ENCODE results near the gene CDYL2. TPM values are rescaled to one million over a fixed set of nuclear protein-coding genes. Genes with fewer than 3 reads are reported as not detected.

Gene CDYL2
- total RNA-seq, 2 donors from 2014 or later, result 9.9 to 12.8 TPM

DNA sequence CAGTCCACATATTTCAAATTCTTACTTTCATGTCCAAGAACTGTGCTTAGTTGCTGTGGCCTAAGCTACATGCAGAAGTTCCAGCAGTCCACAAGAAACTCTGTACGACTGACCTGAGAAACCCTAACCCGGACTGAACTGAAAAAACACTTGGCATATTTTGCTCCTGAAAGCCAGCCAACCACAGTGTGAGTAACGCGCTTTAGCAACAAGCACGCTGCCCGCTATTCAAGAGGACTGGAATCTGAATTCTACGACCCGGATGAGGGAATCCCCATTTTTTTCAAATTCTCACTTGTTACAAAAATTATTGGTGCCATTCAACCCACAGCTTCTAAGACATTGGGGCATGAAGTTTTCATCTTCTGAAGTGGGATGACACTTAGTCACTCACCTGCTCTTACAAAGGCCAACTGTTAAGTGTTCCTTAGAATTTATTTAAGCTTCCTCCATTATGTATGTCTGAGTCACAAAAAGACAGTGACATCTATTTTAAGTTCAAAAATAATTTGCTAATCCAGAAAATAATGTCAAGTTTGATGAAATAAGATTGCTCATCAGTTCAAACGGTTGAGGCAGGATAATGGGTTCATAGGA lies 78.7 kb downstream of the CDYL2 start:
- WGBS, 2 experiments (ENCODE audit: insufficient coverage in 1 of 2, insufficient read length in 1 of 2), result 90 to 94% methylated on average over 9 of the region's 9 CpGs
- H3K9me3 ChIP-seq (ENCODE audit: control insufficient read depth, low read length), result peaks cover 3% of the 10 kb centered on the region
- no peaks in the 10 kb centered on the region for H3K27me3 ChIP-seq (ENCODE audit: control insufficient read depth, insufficient read depth, low read length, poor library complexity, severe bottlenecking)
- H3K36me3 ChIP-seq (ENCODE audit: control insufficient read depth, insufficient read depth, low read length), result no peaks in the 10 kb centered on the region
- no peak overlapping the region for H3K4me3 Mint-ChIP-seq
- H3K27ac Mint-ChIP-seq, result no peak overlapping the region
- no peak for TF ChIP-seq CTCF (conservative IDR thresholded peaks at IDR 0.05)
- no peaks in the 10 kb centered on the region for H3K4me1 ChIP-seq (ENCODE audit: control insufficient read depth, insufficient read depth, low read length)
- no peak overlapping the region for H3K27ac ChIP-seq (ENCODE audit: low read depth, low read length)
- peaks cover 30% of the 10 kb centered on the region for H3K9me3 Mint-ChIP-seq
- no peak for DNase-seq
- H3K27me3 Mint-ChIP-seq (ENCODE audit: insufficient read depth), result no peaks in the 10 kb centered on the region
- H3K9ac ChIP-seq (ENCODE audit: extremely low read depth, low read length, poor library complexity, severe bottlenecking), result no peak overlapping the region
- no peak overlapping the region for H3K4me3 ChIP-seq (ENCODE audit: low read length)
- H3K4me1 Mint-ChIP-seq, result no peaks in the 10 kb centered on the region
- H3K36me3 Mint-ChIP-seq (ENCODE audit: low read depth), result no peaks in the 10 kb centered on the region

DNA sequence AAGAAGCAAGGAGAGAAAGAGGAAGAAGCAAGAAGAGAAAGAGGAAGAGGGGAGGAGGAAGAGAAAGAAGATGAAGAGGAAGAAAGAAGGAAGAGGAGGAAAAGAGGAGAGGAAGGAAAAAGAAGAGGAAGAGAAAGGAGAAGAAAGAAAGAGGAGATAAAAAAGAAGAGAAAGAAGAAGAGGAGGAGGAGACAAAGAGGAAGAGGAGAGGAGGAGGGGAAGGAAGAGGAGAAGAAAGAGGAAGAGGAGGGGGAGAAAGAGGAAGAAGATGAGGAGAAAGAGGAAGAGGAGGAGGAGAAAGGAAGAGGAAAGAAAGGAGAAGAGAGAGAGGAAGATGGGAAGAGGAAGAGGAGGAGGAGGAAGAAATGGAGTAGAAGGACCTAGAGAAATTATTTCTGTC lies 80.4 kb downstream of the CDYL2 start:
- H3K27me3 ChIP-seq (ENCODE audit: control insufficient read depth, insufficient read depth, low read length, poor library complexity, severe bottlenecking), result no peaks in the 10 kb centered on the region
- no peak for DNase-seq
- Mint-ChIP-seq H3K4me1 (no peaks in the 10 kb centered on the region), H3K27me3 (ENCODE audit: insufficient read depth) (no peaks in the 10 kb centered on the region), H3K36me3 (ENCODE audit: low read depth) (no peaks in the 10 kb centered on the region), H3K4me3 (no peak overlapping the region), H3K27ac (no peak overlapping the region), H3K9me3 (peaks cover 29% of the 10 kb centered on the region)
- no peak overlapping the region for H3K27ac ChIP-seq (ENCODE audit: low read depth, low read length)
- no peak for TF ChIP-seq CTCF (conservative IDR thresholded peaks at IDR 0.05)
- no peaks in the 10 kb centered on the region for H3K36me3 ChIP-seq (ENCODE audit: control insufficient read depth, insufficient read depth, low read length)
- H3K4me3 ChIP-seq (ENCODE audit: low read length), result no peak overlapping the region
- H3K9ac ChIP-seq (ENCODE audit: extremely low read depth, low read length, poor library complexity, severe bottlenecking), result no peak overlapping the region
- H3K9me3 ChIP-seq (ENCODE audit: control insufficient read depth, low read length), result peaks cover 3% of the 10 kb centered on the region
- H3K4me1 ChIP-seq (ENCODE audit: control insufficient read depth, insufficient read depth, low read length), result no peaks in the 10 kb centered on the region

- H3K4me3 ChIP-seq (ENCODE audit: low read length), result no peak overlapping the region
- TF ChIP-seq CTCF (conservative IDR thresholded peaks at IDR 0.05), result no peak
- no peak overlapping the region for H3K9ac ChIP-seq (ENCODE audit: extremely low read depth, low read length, poor library complexity, severe bottlenecking)
- H3K36me3 ChIP-seq (ENCODE audit: control insufficient read depth, insufficient read depth, low read length), result no peaks in the 10 kb centered on the region
- H3K27ac Mint-ChIP-seq, result no peak overlapping the region
- no peak overlapping the region for H3K27ac ChIP-seq (ENCODE audit: low read depth, low read length)
- H3K4me1 Mint-ChIP-seq, result peaks cover 5% of the 10 kb centered on the region
- H3K27me3 ChIP-seq (ENCODE audit: control insufficient read depth, insufficient read depth, low read length, poor library complexity, severe bottlenecking), result no peaks in the 10 kb centered on the region
- DNase-seq, result peak; percentile 12
- H3K27me3 Mint-ChIP-seq (ENCODE audit: insufficient read depth), result no peaks in the 10 kb centered on the region
- H3K4me3 Mint-ChIP-seq, result no peak overlapping the region
- WGBS, 2 experiments (ENCODE audit: insufficient coverage in 1 of 2, insufficient read length in 1 of 2), result 87% methylated on average over 3 to 4 of the region's 4 CpGs
- peaks cover 26% of the 10 kb centered on the region for H3K9me3 Mint-ChIP-seq
- peaks cover 3% of the 10 kb centered on the region for H3K9me3 ChIP-seq (ENCODE audit: control insufficient read depth, low read length)
- H3K36me3 Mint-ChIP-seq (ENCODE audit: low read depth), result no peaks in the 10 kb centered on the region
- no peaks in the 10 kb centered on the region for H3K4me1 ChIP-seq (ENCODE audit: control insufficient read depth, insufficient read depth, low read length)
Observed at GRCh38 chr16:80723091-80723490, 81.3 kb downstream of the CDYL2 start.

Measured in endodermal cell (in vitro differentiated cells).